ENCODE measurements around the gene RNF133. TPM values are rescaled to one million over a fixed set of nuclear protein-coding genes. Genes with fewer than 3 reads are reported as not detected.

The RNF133 gene
- total RNA-seq, 1 experiment from 2014 or later, result 0.26 TPM

DNA sequence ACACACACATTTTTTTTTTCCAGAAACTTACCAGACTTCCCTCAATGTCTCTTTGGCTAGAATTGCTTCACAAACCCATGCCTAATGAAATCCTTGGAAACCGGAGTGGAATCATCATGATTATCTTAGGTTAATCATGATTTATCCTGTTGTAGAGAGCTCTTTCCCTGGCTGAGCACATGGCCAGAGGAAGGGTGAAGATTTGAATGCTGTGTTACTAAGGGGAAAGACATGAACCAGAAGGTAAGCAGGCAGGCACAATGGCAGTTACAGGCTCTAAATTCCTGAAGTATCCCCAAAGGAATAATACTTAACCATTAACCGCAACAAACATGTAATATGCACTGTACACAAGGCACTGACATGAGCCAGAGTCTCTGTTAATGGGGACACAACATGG is 7.9 kb upstream of the RNF133 start:
- no peaks in the 10 kb centered on the region for H4K20me1 ChIP-seq (ENCODE audit: low read length)
- DNase-seq (no peak), ATAC-seq (no peak)
- no peak overlapping the region for H2AFZ ChIP-seq (ENCODE audit: low read length)
- H3K9me2 ChIP-seq (replicated peaks; ENCODE audit: low read length), result no peaks in the 10 kb centered on the region
- no peak overlapping the region for H3K4me2 ChIP-seq (ENCODE audit: low read length)
- no peak overlapping the region for H3K4me3 ChIP-seq (ENCODE audit: low read length)
- no peaks in the 10 kb centered on the region for H3F3A ChIP-seq (ENCODE audit: low read length, unreplicated experiment)
- H3K27ac ChIP-seq (ENCODE audit: low read length), result no peak overlapping the region
- H3K79me2 ChIP-seq (ENCODE audit: low read length), result no peaks in the 10 kb centered on the region
- POLR2A ChIA-PET (ENCODE audit: unreplicated experiment), result no interaction called here
- no peak for TF ChIP-seq EZH2phosphoT487 (IDR thresholded peaks at IDR 0.05; ENCODE audit: borderline replicate concordance, low read length)
- TF ChIP-seq EZH2 (IDR thresholded peaks at IDR 0.05; ENCODE audit: low read length, unreplicated experiment), result no peak
- no peak for TF ChIP-seq CTCF (conservative IDR thresholded peaks at IDR 0.05; ENCODE audit: low read depth, low read length)
- H3K9ac ChIP-seq (ENCODE audit: low read length), result no peak overlapping the region
- no peaks in the 10 kb centered on the region for H3K4me1 ChIP-seq (ENCODE audit: insufficient read depth, low read length)
- no peaks in the 10 kb centered on the region for H3K9me3 ChIP-seq (ENCODE audit: low read length)
- no peaks in the 10 kb centered on the region for H3K27me3 ChIP-seq (ENCODE audit: low read length)
- intact Hi-C loops (cut with micrococcal nuclease), result no loop called here
- H3K36me3 ChIP-seq (ENCODE audit: low read depth, low read length), result no peaks in the 10 kb centered on the region
- CTCF ChIA-PET, result no interaction called here
- BruUV-seq (replicated peaks), result no TSS peak

- Histone ChIP-seq H3K9me3 (ENCODE audit: low read length) (no peaks in the 10 kb centered on the region), H3K4me2 (ENCODE audit: low read length) (no peak within 1 kb of the TSS), H2AFZ (ENCODE audit: low read length) (no peak within 1 kb of the TSS), H3K27ac (ENCODE audit: low read length) (no peak within 1 kb of the TSS), H3K9me2 (replicated peaks; ENCODE audit: low read length) (no peaks in the 10 kb centered on the region), H4K20me1 (ENCODE audit: low read length) (no peaks in the 10 kb centered on the region), H3K4me1 (ENCODE audit: insufficient read depth, low read length) (no peaks in the 10 kb centered on the region), H3K27me3 (ENCODE audit: low read length) (no peaks in the 10 kb centered on the region), H3K4me3 (ENCODE audit: low read length) (no peak within 1 kb of the TSS), H3K79me2 (ENCODE audit: low read length) (no peaks in the 10 kb centered on the region), H3K9ac (ENCODE audit: low read length) (no peak within 1 kb of the TSS), H3K36me3 (ENCODE audit: low read depth, low read length) (no peaks in the 10 kb centered on the region), H3F3A (ENCODE audit: low read length, unreplicated experiment) (no peaks in the 10 kb centered on the region)
- POLR2A ChIA-PET (ENCODE audit: unreplicated experiment), result no interaction called here
- ATAC-seq (no peak), DNase-seq (no peak)
- BruUV-seq (replicated peaks), result no TSS peak
- TF ChIP-seq EZH2 (IDR thresholded peaks at IDR 0.05; ENCODE audit: low read length, unreplicated experiment), result no peak
- intact Hi-C loops (cut with micrococcal nuclease), result no loop called here
- CTCF ChIA-PET, result no interaction called here
Observed at GRCh38 chr7:122702872-122703510, 4.1 kb upstream of the RNF133 start, which contains the start of gene RNF148. TSS of gene RNF148 (minus strand) at chr7:122702922. CDS start at chr7:122702750, 172 bp downstream.

- TF ChIP-seq EZH2phosphoT487 (IDR thresholded peaks at IDR 0.05; ENCODE audit: borderline replicate concordance, low read length), result no peak
- no peak for TF ChIP-seq CTCF (conservative IDR thresholded peaks at IDR 0.05; ENCODE audit: low read depth, low read length)
- TF ChIP-seq EZH2 (IDR thresholded peaks at IDR 0.05; ENCODE audit: low read length, unreplicated experiment), result no peak
- ChIA-PET CTCF (no interaction called here), POLR2A (ENCODE audit: unreplicated experiment) (interaction anchor here (0.6 kb wide), 1 partner anchor 38 kb away, joined by 12 read pairs; no protein-coding TSS in a partner anchor)
Observed at GRCh38 chr7:122695816-122696215, 3.1 kb downstream of the RNF133 start.

More at GRCh38 chr7:122695816-122696215, 3.1 kb downstream of the RNF133 start:
- Histone ChIP-seq H3K27ac (ENCODE audit: low read length) (no peak overlapping the region), H3K27me3 (ENCODE audit: low read length) (no peaks in the 10 kb centered on the region), H3K9me3 (ENCODE audit: low read length) (no peaks in the 10 kb centered on the region), H3K9me2 (replicated peaks; ENCODE audit: low read length) (no peaks in the 10 kb centered on the region), H3K36me3 (ENCODE audit: low read depth, low read length) (no peaks in the 10 kb centered on the region), H3K4me1 (ENCODE audit: insufficient read depth, low read length) (no peaks in the 10 kb centered on the region), H4K20me1 (ENCODE audit: low read length) (no peaks in the 10 kb centered on the region), H2AFZ (ENCODE audit: low read length) (no peak overlapping the region), H3K4me2 (ENCODE audit: low read length) (no peak overlapping the region), H3K4me3 (ENCODE audit: low read length) (no peak overlapping the region), H3F3A (ENCODE audit: low read length, unreplicated experiment) (no peaks in the 10 kb centered on the region), H3K79me2 (ENCODE audit: low read length) (no peaks in the 10 kb centered on the region), H3K9ac (ENCODE audit: low read length) (no peak overlapping the region)
- no peak for DNase-seq
- no peak for ATAC-seq
- intact Hi-C loops (cut with micrococcal nuclease), result no loop called here
- BruUV-seq (replicated peaks), result no TSS peak

Measured in PC-3 (cell line).